HG03097 (cell line): ENCODE data around the gene GORASP2.
A peak's percentile ranks its signal among the peaks of the same experiment; 100 is the strongest.
"Not testable (repeated sequence)": the region's sequence is repeated elsewhere in the genome, so short reads cannot be mapped to it uniquely, and the experiment has no call there.

Source experiments
- ATAC-seq: cut with Tn5 transposase; IDR thresholded peaks from one replicate; pipeline ENCODE4 v1.9.1; 2021; ENCODE audit not compliant: unreplicated experiment, low FRiP score

Gene GORASP2

DNA sequence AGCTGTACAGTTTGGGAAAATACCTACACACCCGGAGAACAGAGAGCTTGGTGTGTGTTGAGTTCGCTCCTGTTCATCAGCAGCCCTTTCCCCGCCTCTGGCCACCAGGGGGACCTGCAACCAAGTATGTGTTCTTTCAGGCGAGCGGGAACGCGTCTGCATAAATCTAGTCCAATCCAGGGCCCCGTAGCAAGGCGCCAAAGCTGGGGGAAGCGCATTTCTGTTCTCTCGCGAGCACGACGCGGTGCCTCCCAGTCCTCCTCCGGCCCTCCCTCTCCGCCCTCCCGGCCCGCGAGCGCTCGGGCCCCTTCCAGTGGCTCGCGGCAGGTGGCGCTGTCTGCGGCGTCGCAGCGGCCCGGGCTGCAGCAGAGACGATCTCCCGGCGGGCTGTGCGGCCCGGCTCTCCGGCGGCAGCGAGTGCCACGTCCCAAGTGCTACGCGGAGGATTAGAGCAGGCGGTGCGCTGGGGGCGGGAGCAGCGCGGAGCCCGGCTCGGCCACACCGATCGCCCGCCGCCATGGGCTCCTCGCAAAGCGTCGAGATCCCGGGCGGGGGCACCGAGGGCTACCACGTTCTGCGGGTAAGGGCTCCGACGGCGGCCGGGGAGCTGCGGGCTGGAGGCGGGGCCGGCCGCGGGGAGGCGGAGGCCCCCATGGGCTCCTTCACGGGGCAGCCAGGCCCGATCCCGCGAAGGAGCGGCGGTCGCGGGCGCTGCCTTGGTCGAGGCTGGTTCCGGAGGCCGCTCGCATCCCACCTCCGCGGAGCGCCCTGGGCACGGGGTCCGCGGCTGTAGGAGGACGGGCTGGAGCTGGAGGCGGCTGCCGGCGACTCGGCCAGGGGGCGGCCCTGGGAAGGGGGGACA is at the start of gene GORASP2:
Gene GORASP2, plus strand, starts transcription at position 430 of the 862 bp plus-strand sequence. Its CDS starts 88 bp downstream, at position 518.
- ATAC-seq = peak; percentile 90

DNA sequence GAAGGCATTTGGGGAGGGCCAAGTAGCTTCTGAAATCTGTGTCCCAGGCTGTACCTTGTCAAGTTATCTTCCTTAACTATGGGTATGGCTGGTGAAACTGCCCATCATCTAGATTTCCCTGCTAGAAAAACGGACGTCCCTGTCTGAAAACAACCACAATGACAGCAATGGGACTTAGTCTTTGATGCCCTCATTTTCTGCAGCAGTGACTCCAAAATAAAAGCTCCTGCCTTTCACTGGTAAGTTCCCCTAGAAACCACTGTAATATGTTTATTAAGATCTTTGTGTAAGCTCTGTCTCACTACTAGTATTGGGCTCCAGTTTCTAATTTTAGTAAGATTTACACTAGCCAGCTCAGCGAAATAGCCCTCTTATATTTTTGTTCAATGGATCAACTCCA is 47.2 kb upstream of the GORASP2 start:
- no peak for ATAC-seq

DNA sequence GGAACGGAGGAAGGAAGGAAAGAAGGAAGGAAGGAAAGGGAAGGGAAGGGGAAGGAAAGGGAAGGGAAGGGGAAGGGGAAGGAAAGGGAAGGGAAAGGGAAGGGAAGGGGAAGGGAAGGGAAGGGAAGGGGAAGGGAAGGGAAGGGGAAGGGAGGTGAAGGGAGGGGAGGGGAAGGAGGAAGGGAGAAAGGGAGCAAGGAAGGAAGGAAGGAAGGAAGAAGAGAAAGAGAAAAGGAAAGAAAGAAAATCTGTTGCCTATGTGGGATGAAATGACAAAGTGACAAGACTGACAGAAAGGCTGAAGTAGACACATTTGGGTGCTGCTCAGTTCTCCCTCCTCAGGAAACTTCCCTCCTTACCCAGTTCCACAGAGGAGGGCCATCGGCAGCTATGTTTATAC is 46.3 kb upstream of the GORASP2 start:
- no peak for ATAC-seq

DNA sequence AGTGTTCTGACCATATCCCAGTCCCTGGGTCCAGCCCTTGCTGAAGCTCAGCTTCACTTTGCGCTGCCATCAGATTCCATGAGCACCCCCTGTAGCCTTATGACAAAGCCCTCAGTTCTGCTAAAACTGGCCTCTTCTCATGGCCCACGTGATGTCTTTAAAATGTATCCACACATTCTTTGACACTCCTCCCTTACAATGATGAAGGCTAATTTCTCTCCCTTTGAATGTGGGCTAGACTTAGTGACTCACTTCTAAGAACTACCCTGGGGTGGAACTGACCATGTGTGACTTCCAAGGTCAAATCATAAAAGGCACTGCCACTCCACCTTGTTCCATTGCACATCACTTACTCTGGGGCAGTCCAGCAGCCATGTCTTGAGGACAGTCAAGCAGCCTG is 45.4 kb upstream of the GORASP2 start:
- no peak for ATAC-seq

DNA sequence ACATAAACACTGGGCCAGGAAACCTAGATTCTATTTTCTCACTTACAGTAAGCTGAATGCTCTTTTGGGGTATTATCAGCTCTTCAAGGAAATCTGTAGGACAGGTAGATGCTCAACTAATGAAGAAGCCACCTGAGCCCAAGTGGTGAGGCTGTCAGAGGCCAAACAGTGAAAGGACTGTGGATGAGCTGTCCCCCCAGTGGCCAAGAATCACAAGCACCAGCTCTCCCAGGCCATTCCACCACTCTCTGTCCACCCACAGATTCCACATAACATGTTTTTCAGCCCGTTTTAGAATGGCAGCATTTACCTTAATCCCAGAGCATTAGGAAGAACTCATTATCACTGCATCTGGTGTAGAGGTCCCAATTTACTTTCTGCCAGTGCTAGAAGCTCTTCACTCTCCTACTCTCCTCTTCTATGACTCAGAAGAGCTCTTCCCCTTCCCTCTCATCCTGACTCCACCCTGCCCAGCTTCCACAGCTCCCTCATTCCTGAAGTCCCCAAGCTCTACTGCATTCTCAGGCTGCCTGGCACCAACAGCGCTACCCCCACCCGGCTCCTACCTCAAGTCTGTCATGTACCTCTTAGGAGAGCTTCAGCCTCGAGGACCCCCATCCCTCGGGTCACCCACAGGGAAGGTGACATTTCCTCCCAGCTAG is 43.8 kb upstream of the GORASP2 start:
- ATAC-seq = no peak

DNA sequence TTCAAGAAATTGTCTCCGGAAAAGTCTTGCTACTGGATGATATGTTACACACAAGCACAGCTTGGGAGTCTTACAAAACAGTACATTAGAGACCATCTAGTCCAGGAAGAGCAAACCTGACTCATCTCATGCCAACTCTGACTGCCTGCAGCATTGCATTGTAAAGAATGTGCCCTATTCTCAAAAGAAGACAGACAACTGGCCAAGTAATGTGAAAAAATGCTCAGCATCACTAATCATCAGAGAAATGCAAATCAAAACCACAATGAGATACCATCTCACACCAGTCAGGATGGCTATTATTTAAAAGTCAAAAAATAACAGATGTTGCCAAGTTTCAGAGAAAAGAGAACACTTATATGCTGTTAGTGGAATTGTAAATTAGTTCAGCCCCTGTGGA is 42.7 kb upstream of the GORASP2 start:
- ATAC-seq = no peak

DNA sequence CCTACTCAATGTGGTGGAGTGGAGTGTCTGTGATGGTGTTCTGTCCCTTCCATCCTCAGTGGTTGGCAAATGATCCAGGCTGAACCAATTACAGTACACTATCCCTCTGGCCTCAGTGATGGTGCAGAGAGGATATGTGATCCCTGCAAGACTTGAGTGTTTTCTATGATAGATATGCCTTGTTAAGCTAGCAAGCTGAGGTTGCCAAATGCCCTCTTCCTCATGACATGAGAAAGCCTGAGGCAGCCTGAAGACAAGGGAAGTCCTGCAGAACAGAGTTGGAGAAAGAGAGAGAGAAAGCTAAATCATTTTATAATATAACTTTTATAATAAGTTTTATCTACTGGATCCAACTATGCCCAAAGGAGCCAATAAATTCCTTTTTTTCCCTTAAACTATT is 41.6 kb upstream of the GORASP2 start:
- ATAC-seq = no peak

DNA sequence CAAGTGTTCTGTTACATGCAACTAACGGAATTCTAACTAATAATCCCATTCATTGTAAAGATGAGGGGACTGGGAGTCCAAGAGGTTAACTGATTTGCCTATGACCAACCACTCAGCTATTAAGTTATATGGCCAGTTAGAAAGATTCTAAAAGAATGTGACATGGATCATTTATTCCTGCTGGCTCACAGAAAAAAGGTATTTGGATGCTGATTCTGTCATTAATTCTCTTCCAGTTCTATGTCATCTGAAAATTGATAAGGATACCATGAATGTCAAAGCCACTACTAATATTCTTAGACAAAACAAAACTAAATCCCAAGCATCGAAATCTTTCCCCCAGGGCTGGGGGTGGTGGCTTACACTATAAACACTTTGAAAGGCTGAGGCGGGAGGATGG is 41.2 kb upstream of the GORASP2 start:
- ATAC-seq = no peak

DNA sequence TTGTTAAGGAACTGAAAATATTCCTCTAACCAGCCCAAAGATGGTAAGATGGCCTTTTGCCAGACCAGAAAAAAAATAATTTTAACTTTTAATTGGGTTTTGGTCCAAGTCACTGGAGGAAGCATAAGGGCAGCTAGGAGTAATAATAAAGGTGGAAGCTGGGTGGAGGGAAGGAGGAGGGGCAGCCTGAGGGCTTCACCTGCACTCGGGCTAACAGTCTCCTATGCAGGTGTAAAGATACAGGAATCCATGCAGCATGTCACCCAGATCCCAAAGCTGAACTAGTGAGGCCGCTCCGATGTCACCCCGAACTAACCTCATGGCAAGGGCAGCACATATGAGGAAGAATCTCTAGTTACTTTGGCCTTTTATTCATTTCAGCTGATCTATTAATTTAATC is 37.2 kb upstream of the GORASP2 start:
- ATAC-seq = no peak

DNA sequence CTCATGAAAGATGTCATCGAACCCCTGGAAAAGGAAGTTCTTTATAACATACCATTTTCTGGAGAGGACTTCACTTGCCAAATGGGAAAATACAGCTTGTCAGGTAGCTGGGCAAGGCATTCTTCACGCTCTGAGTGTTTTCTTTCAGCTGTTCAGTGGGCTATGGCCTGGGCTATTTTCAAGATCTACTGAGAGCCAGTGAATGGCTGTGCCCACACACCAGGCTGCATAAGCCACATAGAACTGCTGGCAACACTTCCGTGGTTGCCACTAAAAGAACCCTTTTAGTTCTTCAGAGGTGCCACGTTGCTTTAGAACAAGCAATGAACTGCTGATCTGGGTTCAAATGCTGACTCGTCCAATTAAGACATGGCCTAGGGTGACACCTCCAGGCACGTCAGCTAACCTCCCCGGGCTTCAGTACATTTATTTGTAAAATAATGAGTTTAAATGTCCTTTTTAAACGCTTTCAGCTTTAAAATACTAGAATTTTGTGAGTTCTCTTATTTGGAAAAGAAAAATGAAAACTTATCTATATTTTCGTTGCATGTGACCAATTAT is 36.6 kb upstream of the GORASP2 start:
- ATAC-seq = no peak

DNA sequence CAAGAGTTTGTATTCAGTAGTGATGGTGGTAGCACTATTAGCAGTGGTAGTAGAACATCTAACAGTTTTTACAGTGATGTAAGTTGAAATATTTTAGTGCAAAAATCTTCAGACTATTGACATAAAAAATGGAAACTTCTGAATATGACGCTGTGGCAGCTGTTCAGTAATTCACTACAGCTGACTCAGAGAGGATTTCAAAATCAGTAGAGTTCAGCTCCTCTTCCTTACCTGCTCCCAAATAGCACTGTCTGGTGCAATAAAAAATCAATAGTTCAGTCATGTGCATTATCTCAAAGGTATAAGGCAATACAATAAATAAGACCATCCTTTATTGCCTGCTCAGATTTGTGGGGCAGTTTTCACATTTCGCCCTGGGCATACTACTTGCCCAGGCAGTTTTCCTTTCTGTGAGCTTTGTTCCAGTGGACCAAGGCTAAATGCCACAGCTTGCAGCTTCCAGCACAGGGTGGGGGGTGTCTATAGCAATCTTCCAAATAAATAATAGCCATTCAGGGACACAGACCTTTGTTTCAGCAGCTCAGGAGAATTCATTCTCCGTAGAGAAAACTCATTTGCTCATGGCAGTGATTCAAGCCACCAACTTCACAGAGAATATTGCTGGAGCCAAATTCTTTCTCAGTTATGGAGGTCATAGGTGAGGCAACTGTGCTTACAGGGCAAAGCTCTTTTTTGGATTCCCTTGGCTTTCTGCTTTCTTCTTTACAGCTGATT is 33.9 kb upstream of the GORASP2 start:
- ATAC-seq = no peak

DNA sequence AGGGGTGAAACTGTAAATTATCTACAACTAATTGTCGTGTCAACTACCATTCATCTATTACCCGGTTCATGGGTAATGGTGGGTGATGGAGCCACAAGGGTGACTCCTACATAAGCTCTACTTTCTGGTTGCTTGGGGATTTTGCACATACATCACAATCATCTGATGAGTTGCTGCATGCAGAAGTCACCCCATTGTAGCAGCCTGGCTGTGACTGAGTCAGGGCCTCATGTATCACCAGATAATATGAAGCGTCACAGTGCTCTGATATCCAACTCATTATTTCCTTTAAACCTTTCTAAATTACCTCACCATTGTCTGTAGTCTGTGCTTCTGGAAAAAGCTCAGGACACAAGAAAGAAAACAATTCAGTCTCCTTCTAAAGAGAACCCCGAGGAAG is 32.4 kb upstream of the GORASP2 start:
- ATAC-seq = no peak

DNA sequence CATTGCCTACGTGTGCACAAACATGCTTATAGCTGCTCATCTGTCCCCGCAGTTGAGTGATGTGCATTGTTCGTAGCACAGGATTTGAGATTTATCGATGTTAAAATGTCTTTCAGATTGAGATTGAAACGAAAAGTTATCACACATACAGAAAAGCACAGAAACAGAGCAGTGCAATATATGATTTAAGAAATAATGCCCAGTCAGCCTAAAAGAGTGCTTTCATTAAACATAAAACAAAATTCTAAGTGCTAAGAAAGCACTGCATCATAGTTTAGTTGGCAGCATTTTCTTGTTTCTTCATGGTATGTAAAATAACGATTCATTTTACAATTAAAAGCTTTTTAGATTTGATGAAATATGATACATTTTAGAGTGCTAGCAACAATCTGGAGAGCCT is 31.9 kb upstream of the GORASP2 start:
- ATAC-seq = no peak

DNA sequence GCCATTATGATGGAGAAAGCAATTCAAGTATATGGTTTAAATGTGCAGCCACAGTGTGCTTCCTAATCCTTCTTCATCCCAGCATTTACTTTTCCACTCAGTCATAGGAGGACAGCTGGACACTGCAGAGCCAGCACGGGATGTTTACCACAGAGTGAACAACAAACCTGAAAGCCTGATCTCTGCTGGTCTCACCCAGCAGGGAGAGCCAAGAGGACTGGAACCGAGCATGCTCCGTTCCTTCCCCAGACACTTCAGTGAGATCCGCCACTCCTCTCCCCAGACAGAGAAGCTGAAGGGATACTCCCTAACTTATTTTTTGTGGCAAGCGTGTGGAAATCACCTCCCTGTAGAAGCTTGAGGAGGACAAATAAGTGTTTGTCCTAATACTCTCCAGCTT is 23.2 kb upstream of the GORASP2 start:
- no peak for ATAC-seq

DNA sequence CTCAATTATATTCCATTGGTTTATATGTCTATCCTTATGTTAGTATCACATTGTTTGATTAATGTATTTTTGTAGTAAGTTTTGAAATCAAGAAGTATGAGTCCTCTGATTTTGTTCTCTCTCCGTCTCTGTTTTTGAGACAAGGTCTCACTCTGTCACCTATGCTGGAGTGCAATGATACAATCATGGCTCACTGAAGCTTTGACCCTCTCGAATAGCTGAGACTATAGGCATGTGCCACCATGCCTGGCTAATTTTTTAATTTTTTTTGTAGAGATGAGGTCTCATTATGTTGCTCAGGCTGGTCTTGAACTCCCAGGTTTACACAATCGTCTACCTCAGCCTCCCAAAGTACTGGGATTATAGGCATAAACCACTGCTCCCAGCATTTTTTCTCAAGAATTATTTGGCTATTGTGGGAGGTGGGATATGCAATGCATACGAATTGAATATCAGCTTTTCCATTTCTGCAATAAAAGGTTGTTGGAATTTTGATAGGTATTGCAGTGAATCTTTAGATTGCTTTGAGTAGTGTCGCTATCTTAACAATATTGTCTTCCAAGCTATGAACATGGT is 17.7 kb upstream of the GORASP2 start:
- ATAC-seq = no peak

DNA sequence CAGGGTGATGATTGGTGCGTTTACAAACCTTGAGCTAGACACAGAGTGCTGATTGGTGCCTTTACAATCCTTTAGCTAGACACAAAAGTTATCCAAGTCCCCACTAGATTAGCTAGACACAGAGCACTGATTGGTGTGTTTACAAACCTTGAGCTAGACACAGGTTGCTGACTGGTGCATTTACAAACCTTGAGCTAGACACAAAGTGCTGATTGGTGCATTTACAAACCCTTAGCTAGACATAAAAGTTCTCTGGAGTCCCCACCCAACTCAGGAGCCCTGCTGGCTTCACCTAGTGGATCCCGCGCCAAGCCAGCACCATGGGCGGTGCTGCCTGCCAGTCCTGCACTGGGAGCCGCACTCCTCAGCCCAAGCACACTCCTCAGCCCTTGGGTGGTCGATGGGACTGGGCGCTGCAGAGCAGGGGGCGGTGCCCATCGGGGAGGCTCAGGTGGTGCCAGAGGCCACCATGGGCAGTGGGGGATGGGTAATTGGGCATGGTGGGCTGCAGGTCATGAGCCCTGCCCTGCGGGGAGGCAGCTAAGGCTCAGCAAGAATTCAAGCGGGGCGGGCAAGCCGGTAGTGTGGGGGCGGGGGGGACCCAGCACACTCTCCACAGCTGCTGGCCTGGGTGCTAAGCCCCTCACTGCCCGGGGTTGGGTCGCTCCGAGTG is 13.9 kb upstream of the GORASP2 start:
- ATAC-seq = not testable (repeated sequence)

DNA sequence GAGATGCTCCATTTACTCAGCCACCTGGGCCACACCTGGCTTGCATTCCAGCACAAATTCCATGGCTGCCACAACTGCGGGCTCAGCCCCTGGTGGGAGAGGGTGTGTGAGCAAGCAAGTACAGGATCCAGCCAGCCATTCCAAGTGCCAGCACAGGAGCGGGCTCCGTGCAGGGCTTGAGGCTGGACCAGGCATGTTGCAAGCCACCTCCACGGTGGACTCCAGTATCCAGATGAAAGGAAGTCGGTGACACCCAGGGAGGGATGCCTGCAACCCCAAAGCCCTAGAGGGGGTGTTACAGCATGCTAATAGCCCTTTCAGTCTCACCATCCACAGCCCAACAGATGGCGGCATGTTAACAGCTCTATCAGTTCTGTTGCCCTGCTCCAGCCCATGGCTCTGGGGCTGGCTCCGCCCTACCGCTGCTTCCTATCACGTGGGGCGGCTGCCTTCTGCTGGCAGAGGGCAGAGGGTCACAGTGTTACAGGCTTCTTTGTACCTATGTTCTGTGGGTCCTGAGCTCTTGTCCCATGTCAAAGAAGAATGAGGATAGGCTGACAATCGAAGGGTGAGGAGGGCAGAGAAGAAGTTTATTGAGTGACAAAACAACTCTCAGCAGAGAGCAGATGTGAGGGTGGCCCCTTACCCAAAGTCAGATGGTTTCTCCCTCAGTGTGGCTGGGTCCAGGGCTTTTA is 11.7 kb upstream of the GORASP2 start:
- no peak for ATAC-seq

DNA sequence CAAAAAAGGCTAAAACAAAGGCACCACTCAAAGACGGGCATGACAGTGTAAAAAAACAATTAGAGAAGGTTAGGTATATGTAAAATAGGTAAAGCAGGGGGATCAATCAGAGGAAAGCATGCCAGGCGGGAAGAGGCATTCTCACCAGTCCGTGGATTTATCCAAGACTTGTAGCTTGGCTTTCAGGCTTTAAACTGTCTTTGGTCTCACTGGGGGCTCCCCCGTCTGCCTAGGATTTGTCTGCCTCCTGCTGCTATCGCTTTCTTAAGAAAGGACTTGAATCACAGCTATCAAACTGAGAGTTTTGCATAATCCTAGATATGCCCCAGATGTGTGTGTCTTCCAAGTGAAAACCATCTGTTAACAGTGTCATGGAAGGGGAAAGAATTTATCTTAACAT is 11.1 kb upstream of the GORASP2 start:
- no peak for ATAC-seq

DNA sequence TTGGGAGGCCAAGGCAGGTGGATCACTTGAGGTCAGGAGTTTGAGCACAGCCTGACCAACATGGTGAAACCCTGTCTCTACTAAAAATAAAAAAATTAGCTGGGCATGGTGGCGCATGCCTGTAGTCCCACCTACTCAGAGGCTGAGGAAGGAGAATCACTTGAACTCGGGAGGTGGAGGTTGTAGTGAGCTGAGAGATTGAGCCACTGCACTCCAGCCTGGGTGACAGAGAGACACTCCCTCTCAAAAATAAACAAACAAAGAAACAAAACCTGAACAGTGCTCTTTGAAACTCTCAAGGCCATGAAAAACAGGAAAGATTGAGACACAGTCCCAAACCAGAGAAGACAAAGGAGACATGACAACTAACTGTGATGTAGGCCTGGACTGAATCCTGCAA is 7.2 kb upstream of the GORASP2 start:
- not testable (repeated sequence) for ATAC-seq
